ENCODE measurements around the gene ARFGAP2.
A peak's percentile ranks its signal among the peaks of the same experiment; 100 is the strongest.

ARFGAP2 gene

GRCh38 chr11:47186700-47187695 is 10.3 kb upstream of the ARFGAP2 start:
- Histone ChIP-seq H3K27ac (ENCODE audit: low read depth, low read length) (peak overlapping the region; percentile 96), H3K36me3 (ENCODE audit: control insufficient read depth, insufficient read depth, low read length) (peaks cover 20% of the 10 kb centered on the region), H3K9me3 (ENCODE audit: control insufficient read depth, insufficient read depth, low read length) (no peaks in the 10 kb centered on the region), H3K4me1 (ENCODE audit: control insufficient read depth, insufficient read depth, low read length) (peaks cover 18% of the 10 kb centered on the region), H3K4me3 (ENCODE audit: low read depth, low read length) (peak overlapping the region; percentile 96), H3K9ac (ENCODE audit: low read depth, low read length) (peak overlapping the region; percentile 80), H3K27me3 (ENCODE audit: control insufficient read depth, insufficient read depth, low read length) (peaks cover 10% of the 10 kb centered on the region; the same call in 1 of the 2 replicates)

- H3K9me3 ChIP-seq (ENCODE audit: control insufficient read depth, insufficient read depth, low read length): no peaks in the 10 kb centered on the region
- peaks cover 20% of the 10 kb centered on the region for H3K36me3 ChIP-seq (ENCODE audit: control insufficient read depth, insufficient read depth, low read length)
- peak within 1 kb of the TSS; percentile 96 for H3K4me3 ChIP-seq (ENCODE audit: low read depth, low read length)
- H3K27me3 ChIP-seq (ENCODE audit: control insufficient read depth, insufficient read depth, low read length): peaks cover 10% of the 10 kb centered on the region; the same call in 1 of the 2 replicates
- H3K27ac ChIP-seq (ENCODE audit: low read depth, low read length): peak within 1 kb of the TSS; percentile 96
- H3K9ac ChIP-seq (ENCODE audit: low read depth, low read length): peak within 1 kb of the TSS; percentile 93
- H3K4me1 ChIP-seq (ENCODE audit: control insufficient read depth, insufficient read depth, low read length): peaks cover 18% of the 10 kb centered on the region
Measured at GRCh38 chr11:47186076-47186699, 9.5 kb upstream of the ARFGAP2 start, which contains the start of gene PACSIN3. PACSIN3 (minus strand) TSS chr11:47186434; CDS start chr11:47182727, 3,707 bp downstream.

GRCh38 chr11:47185305-47186075 is 8.8 kb upstream of the ARFGAP2 start:
- Histone ChIP-seq H3K27me3 (ENCODE audit: control insufficient read depth, insufficient read depth, low read length) (peaks cover 10% of the 10 kb centered on the region; the same call in 1 of the 2 replicates), H3K9me3 (ENCODE audit: control insufficient read depth, insufficient read depth, low read length) (no peaks in the 10 kb centered on the region), H3K4me3 (ENCODE audit: low read depth, low read length) (peak overlapping the region; percentile 96), H3K27ac (ENCODE audit: low read depth, low read length) (peak overlapping the region; percentile 96), H3K4me1 (ENCODE audit: control insufficient read depth, insufficient read depth, low read length) (peaks cover 18% of the 10 kb centered on the region), H3K9ac (ENCODE audit: low read depth, low read length) (peak overlapping the region; percentile 93), H3K36me3 (ENCODE audit: control insufficient read depth, insufficient read depth, low read length) (peaks cover 23% of the 10 kb centered on the region)

- Histone ChIP-seq H3K27me3 (ENCODE audit: control insufficient read depth, insufficient read depth, low read length) (peaks cover 10% of the 10 kb centered on the region; the same call in 1 of the 2 replicates), H3K9ac (ENCODE audit: low read depth, low read length) (peak overlapping the region; percentile 62), H3K27ac (ENCODE audit: low read depth, low read length) (peak overlapping the region; percentile 96), H3K4me1 (ENCODE audit: control insufficient read depth, insufficient read depth, low read length) (peaks cover 18% of the 10 kb centered on the region), H3K36me3 (ENCODE audit: control insufficient read depth, insufficient read depth, low read length) (peaks cover 28% of the 10 kb centered on the region), H3K4me3 (ENCODE audit: low read depth, low read length) (peak overlapping the region; percentile 96), H3K9me3 (ENCODE audit: control insufficient read depth, insufficient read depth, low read length) (no peaks in the 10 kb centered on the region)
Measured at GRCh38 chr11:47184711-47185304, 8.1 kb upstream of the ARFGAP2 start.

GRCh38 chr11:47183969-47184368 is 7.3 kb upstream of the ARFGAP2 start:
- Histone ChIP-seq H3K9ac (ENCODE audit: low read depth, low read length) (no peak overlapping the region), H3K9me3 (ENCODE audit: control insufficient read depth, insufficient read depth, low read length) (no peaks in the 10 kb centered on the region), H3K4me3 (ENCODE audit: low read depth, low read length) (no peak overlapping the region), H3K27ac (ENCODE audit: low read depth, low read length) (no peak overlapping the region), H3K4me1 (ENCODE audit: control insufficient read depth, insufficient read depth, low read length) (peaks cover 18% of the 10 kb centered on the region), H3K27me3 (ENCODE audit: control insufficient read depth, insufficient read depth, low read length) (peaks cover 10% of the 10 kb centered on the region; the same call in 1 of the 2 replicates), H3K36me3 (ENCODE audit: control insufficient read depth, insufficient read depth, low read length) (peaks cover 37% of the 10 kb centered on the region)

- H3K27ac ChIP-seq (ENCODE audit: low read depth, low read length): no peak overlapping the region
- no peak overlapping the region for H3K9ac ChIP-seq (ENCODE audit: low read depth, low read length)
- peaks cover 44% of the 10 kb centered on the region for H3K36me3 ChIP-seq (ENCODE audit: control insufficient read depth, insufficient read depth, low read length)
Measured at GRCh38 chr11:47183031-47183856, 6.6 kb upstream of the ARFGAP2 start.

GRCh38 chr11:47182380-47182779 is 5.7 kb upstream of the ARFGAP2 start:
- Histone ChIP-seq H3K4me1 (ENCODE audit: control insufficient read depth, insufficient read depth, low read length) (peaks cover 12% of the 10 kb centered on the region; the same call in 1 of the 2 replicates), H3K27me3 (ENCODE audit: control insufficient read depth, insufficient read depth, low read length) (no peaks in the 10 kb centered on the region), H3K27ac (ENCODE audit: low read depth, low read length) (no peak overlapping the region), H3K4me3 (ENCODE audit: low read depth, low read length) (no peak overlapping the region), H3K9me3 (ENCODE audit: control insufficient read depth, insufficient read depth, low read length) (no peaks in the 10 kb centered on the region), H3K36me3 (ENCODE audit: control insufficient read depth, insufficient read depth, low read length) (peaks cover 45% of the 10 kb centered on the region), H3K9ac (ENCODE audit: low read depth, low read length) (no peak overlapping the region)

More at GRCh38 chr11:47183031-47183856, 6.6 kb upstream of the ARFGAP2 start:
- Histone ChIP-seq H3K4me3 (ENCODE audit: low read depth, low read length) (no peak overlapping the region), H3K9me3 (ENCODE audit: control insufficient read depth, insufficient read depth, low read length) (no peaks in the 10 kb centered on the region), H3K4me1 (ENCODE audit: control insufficient read depth, insufficient read depth, low read length) (peaks cover 18% of the 10 kb centered on the region), H3K27me3 (ENCODE audit: control insufficient read depth, insufficient read depth, low read length) (peaks cover 8% of the 10 kb centered on the region; the same call in 1 of the 2 replicates)

GRCh38 chr11:47181271-47181670 is 4.6 kb upstream of the ARFGAP2 start:
- Histone ChIP-seq H3K36me3 (ENCODE audit: control insufficient read depth, insufficient read depth, low read length) (peaks cover 45% of the 10 kb centered on the region), H3K4me3 (ENCODE audit: low read depth, low read length) (no peak overlapping the region), H3K27ac (ENCODE audit: low read depth, low read length) (no peak overlapping the region), H3K4me1 (ENCODE audit: control insufficient read depth, insufficient read depth, low read length) (peaks cover 12% of the 10 kb centered on the region; the same call in 1 of the 2 replicates), H3K9me3 (ENCODE audit: control insufficient read depth, insufficient read depth, low read length) (no peaks in the 10 kb centered on the region), H3K9ac (ENCODE audit: low read depth, low read length) (no peak overlapping the region), H3K27me3 (ENCODE audit: control insufficient read depth, insufficient read depth, low read length) (no peaks in the 10 kb centered on the region)

GRCh38 chr11:47180006-47180787 is 3.5 kb upstream of the ARFGAP2 start:
- Histone ChIP-seq H3K27me3 (ENCODE audit: control insufficient read depth, insufficient read depth, low read length) (no peaks in the 10 kb centered on the region), H3K4me3 (ENCODE audit: low read depth, low read length) (no peak overlapping the region), H3K27ac (ENCODE audit: low read depth, low read length) (peak overlapping the region; percentile 7), H3K4me1 (ENCODE audit: control insufficient read depth, insufficient read depth, low read length) (peaks cover 11% of the 10 kb centered on the region; the same call in 1 of the 2 replicates), H3K9me3 (ENCODE audit: control insufficient read depth, insufficient read depth, low read length) (no peaks in the 10 kb centered on the region), H3K36me3 (ENCODE audit: control insufficient read depth, insufficient read depth, low read length) (peaks cover 47% of the 10 kb centered on the region), H3K9ac (ENCODE audit: low read depth, low read length) (no peak overlapping the region)
